ENCODE data around the gene NOXO1.

GRCh38 chr16:1984347-1985225 lies 3.3 kb upstream of the NOXO1 start:
- TF ChIP-seq CTCF (conservative IDR thresholded peaks at IDR 0.05; ENCODE audit: low read depth, low read length) (no peak), EZH2phosphoT487 (IDR thresholded peaks at IDR 0.05; ENCODE audit: borderline replicate concordance, low read length) (no peak)

Measured in PC-3 (cell line).